ENCODE results near the gene GPI.

DNA sequence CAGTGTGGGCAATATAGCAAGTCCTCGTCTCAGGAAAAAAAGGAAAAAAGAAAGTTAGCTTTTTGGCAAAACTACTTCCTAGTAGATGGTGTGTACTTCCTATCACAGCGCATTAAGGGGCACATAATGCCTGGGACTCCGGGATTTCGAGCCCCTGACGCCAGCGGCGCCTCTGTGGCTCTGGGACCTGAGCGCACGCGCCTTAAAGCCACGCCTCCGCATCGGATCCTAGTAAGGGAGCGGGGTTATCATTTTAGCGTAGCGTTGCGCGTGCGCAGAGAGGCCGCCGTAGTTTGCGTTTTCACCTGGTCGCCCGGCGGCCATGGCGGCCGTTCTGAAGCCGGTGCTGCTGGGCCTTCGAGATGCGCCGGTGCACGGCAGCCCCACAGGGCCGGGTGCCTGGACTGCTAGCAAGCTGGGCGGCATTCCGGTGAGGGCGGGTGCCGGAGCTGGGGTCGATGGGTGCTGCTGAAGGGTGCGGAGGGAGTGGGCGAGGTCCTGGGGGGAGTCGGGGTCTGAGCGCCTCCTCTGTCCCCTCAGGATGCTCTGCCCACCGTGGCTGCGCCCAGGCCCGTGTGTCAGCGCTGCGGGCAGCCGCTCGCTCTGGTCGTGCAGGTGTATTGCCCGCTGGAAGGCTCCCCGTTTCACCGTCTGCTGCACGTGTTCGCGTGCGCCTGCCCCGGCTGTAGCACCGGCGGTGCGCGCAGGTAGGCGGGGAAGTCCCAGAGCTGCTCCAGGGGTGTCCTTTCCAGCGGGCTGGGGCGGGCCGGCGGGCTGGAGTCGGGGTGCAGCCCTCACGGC, 39.3 kb downstream of the GPI start, which contains the start of gene PDCD2L:
- TF ChIP-seq, protein P1, sequence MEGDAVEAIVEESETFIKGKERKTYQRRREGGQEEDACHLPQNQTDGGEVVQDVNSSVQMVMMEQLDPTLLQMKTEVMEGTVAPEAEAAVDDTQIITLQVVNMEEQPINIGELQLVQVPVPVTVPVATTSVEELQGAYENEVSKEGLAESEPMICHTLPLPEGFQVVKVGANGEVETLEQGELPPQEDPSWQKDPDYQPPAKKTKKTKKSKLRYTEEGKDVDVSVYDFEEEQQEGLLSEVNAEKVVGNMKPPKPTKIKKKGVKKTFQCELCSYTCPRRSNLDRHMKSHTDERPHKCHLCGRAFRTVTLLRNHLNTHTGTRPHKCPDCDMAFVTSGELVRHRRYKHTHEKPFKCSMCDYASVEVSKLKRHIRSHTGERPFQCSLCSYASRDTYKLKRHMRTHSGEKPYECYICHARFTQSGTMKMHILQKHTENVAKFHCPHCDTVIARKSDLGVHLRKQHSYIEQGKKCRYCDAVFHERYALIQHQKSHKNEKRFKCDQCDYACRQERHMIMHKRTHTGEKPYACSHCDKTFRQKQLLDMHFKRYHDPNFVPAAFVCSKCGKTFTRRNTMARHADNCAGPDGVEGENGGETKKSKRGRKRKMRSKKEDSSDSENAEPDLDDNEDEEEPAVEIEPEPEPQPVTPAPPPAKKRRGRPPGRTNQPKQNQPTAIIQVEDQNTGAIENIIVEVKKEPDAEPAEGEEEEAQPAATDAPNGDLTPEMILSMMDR (IDR thresholded peaks at IDR 0.05) = no peak
- TF ChIP-seq POLR2AphosphoS5 (IDR thresholded peaks at IDR 0.05) = peak; percentile 39 to 69

Data from upper lobe of left lung (tissue), 4 donors.